Kasumi-1 (cell line): Measurements from ENCODE around the gene AHSG.
A peak's percentile ranks its signal among the peaks of the same experiment; 100 is the strongest.

Source experiments
- DNase-seq, 2 experiments: peaks; one replicate each; lab custom pipeline; 2025; lab: John Stamatoyannopoulos, UW

Gene AHSG

GRCh38 chr3:186592682-186593081, 20.2 kb upstream of the AHSG start:
- DNase-seq = no peak

DNA sequence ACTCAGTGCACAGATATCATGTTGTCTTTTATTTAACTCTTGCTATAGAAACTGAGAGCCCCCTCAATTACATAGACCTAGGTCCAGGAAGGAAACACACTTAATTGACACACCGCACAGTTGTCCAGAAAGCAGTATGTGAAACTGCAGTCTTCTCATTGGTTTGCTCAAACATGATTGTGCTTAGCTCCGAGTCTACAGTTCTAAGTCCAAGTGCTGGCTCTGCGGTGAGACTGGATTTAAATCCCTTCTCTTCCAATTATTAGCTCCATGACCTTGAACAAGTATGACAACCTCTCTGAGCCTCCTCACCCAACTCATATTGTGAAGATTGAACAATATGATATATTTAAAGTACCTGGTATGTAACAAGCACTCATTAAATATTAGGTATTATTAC, 19.0 kb upstream of the AHSG start:
- no peak for DNase-seq

- no peak for DNase-seq
Measured at GRCh38 chr3:186594591-186595113, 18.2 kb upstream of the AHSG start.

DNA sequence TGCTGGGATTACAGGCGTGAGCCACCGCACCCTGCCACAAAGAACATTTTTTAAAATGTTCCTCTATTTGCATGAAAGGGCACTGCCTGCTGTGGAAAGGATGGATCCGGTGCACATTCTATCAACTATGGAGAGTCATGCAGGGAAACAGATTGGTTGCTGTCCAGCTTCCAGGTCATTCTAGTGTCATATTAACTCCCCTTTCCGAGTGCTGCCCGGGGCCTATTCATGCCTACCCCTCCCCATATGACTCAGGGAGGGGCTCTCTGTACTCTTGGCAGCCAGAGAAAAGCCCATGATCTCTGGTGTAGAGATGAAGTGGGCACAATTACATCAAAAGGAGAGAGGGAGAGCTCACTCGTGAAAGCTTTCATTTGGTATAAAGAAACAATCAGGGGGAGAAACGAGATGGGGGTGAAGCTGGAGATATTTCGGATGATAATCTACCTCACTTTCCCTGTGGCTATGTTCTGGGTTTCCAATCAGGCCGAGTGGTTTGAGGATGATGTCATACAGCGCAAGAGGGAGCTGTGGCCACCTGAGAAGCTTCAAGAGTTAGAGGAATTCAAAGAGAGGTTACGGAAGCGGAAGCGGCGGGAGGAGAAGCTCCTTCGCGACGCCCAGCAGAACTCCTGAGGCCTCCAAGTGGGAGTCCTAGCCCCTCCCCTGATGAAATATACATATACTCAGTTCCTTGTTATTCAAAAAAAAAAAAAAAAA, 16.1 kb upstream of the AHSG start:
- DNase-seq = no peak

GRCh38 chr3:186598108-186598784, 14.6 kb upstream of the AHSG start:
- DNase-seq = no peak

GRCh38 chr3:186598794-186599141, 14.1 kb upstream of the AHSG start:
- no peak for DNase-seq

GRCh38 chr3:186599142-186599784, 13.6 kb upstream of the AHSG start:
- no peak for DNase-seq

- DNase-seq = no peak
Measured at GRCh38 chr3:186599785-186600166, 13.1 kb upstream of the AHSG start.

DNA sequence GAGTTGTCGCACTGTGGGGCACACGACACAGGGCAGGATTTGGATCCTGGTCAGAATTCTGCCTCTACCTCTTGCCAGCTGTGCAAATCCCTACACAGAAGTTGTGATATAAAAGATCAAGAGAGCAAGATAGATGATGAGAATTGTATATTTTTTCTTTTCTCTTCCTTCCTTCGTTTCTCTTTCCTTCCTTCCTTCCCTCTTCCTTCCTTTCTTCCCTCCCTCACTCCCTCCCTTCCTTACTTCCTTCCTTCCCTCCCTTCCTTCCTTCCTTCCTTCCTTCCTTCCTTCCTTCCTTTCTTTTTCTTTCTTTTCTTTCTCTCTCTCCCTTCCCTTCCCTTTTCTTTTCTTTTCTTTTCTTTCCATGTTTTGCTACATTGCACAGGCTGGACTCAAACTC, 12.0 kb upstream of the AHSG start:
- DNase-seq = no peak

GRCh38 chr3:186603159-186603558, 9.7 kb upstream of the AHSG start:
- no peak for DNase-seq

DNA sequence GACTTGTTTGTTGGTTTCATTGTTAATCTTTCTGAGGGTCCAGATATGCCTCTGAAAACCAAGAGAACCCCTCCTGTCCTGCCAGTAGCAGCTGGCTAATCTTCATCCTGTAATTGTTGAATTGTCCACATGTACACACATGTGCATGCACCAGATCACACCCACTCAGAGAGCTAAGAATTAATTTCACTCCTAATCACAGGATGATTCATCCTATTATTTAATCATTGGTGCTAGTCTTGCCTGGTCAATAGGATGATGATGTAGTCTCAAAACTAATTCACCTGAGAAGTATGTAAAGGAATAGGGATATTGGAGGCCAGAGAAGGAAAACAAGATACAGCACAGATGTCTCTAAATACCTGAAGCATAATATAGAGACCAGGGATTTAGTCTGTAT, 7.8 kb upstream of the AHSG start:
- no peak for DNase-seq

DNA sequence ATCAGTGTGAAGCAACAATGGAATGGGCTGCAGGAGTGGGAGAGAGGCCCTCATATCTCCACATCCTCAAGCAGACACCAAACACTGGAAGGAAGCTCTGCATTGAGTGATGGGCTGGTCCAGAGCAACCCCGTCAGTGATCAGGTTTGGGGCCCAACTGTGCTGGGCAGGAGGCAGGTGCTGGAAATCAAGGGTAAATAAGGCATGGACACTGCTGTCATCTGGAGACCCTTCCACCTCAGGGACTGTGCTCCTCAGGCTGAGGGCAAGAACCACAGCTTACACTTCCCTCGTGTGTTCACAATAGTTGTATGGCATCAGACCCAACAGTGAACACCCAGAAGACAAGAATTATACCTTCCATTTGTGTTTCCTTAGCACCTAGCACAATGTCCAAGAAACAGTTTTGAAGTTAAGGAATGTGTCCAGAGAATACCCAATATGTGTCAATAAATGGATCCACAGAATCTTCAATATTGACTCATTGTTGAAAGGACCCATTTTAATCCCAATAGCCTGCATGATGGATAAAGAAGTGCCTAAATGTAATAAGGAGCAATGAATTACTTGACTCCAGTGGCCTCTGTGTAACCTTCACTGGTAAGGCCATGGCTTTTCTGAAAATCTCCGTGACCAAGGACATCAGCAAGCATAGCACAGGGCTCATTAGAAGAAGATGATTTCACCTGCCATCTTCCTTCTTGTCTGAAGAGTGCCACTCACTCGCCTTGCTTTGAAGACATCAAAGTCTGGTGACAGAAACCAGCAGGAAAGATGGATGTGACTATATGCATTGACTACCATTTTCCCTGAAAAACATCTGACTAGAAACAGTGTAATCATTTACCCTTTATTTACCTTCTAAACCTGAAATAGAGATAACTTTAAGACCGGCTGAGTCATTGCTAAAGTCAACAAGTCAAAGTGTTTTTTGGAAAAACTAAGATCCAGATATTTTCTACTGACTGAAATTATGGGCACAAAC, 7.0 kb upstream of the AHSG start:
- DNase-seq = no peak

DNA sequence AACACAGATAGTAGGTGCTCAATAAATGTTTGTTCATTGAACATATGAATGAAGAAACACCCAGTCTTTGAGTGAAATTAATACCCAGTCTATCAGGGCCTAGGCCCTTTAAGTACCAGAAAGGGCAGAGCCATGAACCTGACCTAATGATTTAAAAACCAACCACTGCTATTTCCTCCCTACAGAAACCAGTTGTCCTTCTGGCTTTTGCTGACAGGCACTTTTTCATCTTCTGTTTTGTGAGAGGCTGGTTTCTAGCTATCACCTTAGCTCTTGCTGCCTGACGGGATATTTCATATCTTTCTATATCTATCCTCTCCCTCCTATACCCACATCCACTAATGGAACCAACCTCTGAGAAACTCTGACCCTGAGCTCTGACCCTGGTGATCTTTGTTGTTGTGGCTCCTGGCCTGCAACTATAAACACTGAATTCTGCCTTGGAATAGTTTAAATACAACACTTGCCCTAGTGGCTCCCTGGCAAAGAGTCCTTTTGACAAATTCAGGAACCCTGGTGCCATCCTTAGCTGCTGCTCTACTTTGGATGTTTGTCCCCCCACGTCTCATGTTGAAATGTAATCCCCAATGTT, 4.1 kb upstream of the AHSG start:
- DNase-seq = no peak

- DNase-seq = no peak
Measured at GRCh38 chr3:186609247-186609868, 3.5 kb upstream of the AHSG start.

DNA sequence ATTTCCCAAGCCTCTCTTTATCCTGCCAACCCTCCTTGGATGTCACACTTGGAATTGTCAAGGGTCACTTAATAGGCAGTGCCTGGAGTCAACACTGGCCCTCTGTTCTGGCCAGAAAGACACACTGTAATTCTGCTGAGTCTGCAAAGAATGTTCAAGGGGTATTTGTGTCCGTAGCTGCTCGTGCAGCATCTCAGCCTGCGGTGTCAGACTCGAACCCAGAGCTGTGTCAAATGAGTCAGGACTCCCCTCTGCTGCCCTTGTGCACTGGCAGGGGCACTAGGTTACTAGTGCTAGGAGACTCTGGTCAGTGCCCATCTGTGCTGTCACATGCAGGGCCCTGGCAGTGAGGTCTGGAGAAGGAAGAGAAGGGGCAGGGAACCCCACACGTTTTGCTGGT, 795 bp upstream of the AHSG start:
- DNase-seq = no peak

- DNase-seq = no peak
Measured at GRCh38 chr3:186613637-186614265, 891 bp downstream of the AHSG start.

- no peak for DNase-seq
Measured at GRCh38 chr3:186614266-186614596, 1.4 kb downstream of the AHSG start.

DNA sequence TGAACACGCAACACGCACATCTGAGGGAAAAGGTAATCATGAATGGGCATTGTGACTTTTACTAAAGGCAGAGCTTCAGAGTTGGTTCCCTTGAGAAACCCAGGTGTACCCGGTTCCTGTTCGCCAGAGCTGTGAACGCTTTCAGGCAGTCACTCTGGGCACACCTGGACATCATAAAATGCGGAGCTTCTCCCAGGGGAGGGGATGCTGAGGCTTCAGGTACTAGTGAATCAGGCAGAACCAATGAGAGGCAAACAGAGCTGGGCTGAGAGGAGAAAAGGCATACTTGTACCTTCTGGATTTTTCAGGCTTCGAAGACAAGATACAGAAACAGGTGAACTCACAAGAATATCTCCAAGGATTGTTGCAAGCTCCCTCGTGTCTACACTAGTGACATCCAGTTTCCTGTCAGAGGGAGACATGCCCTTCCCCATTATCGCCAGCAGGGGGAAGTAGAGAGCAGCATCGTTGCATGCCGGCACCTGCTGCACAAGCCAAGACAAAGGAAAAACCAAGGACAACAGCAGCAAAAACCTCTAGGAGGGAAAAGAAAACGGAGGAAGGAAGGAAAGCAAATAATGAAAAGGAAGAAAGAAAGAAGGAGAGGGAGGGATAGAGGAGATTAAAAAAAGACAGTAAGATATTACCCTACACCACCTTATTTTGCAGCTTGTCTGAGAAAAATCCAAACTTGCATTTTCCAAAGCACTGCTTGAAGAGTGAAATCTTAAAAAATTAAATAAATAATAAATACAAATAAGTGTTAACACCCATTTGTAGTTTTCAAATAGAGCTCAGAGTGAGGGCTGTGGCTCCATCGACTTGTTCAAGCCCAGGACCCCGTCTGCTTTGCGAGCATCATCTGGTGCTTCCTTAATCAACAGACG, 2.0 kb downstream of the AHSG start:
- peak; percentile 75 to 81 for DNase-seq

DNA sequence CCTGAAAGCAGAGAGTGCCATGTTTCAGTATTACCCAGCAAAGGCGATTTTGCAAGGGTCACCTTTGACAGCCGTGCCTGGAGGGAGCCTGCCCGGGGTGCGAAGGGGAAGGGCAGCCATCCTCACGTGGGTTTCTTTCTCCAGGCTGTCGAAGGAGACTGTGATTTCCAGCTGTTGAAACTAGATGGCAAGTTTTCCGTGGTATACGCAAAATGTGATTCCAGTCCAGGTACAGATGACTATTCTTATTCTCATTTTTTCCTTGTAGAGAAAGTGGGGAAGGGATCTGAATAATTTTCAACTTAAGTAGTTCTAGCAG, 3.4 kb downstream of the AHSG start:
- no peak for DNase-seq
